WTC11 (cell line): ENCODE measurements around the gene HMGXB3. TPM values are rescaled to one million over a fixed set of nuclear protein-coding genes. Genes with fewer than 3 reads are reported as not detected.

Experiments used
- ATAC-seq: fragments of 200-7000 bp; cut with Tn5 transposase; 2 replicates; pipeline ENCODE4 v1.10.0; 2021; ENCODE audit warnings: mild to moderate bottlenecking, moderate library complexity
- CTCF ChIA-PET: fragments of 300-600 bp; sonication (Branson Sonifier 250); formaldehyde crosslinking; loops from one replicate; lab custom pipeline; 2021; ENCODE audit warnings: antibody characterized with exemption; lab: Charles Lee
- POLR2A ChIA-PET: fragments of 350-600 bp; sonication (Branson Sonifier 250); formaldehyde crosslinking; loops from one replicate; lab custom pipeline; 2021; ENCODE audit warnings: antibody characterized with exemption; lab: Charles Lee
- DNase-seq: peaks from one replicate; pipeline ENCODE4 v3.0.0; 2021; ENCODE audit warnings: low spot score
- H3K27ac Mint-ChIP-seq: 2 replicates; pipeline ENCODE4 v1.8.0; 2021; ENCODE audit warnings: mixed read lengths
- H3K27me3 Mint-ChIP-seq: 2 replicates; pipeline ENCODE4 v1.8.0; 2021; ENCODE audit warnings: low read depth, mild to moderate bottlenecking, moderate library complexity, mixed read lengths
- H3K36me3 Mint-ChIP-seq: 2 replicates; pipeline ENCODE4 v1.8.0; 2021; ENCODE audit warnings: mixed read lengths
- H3K4me1 Mint-ChIP-seq: 2 replicates; pipeline ENCODE4 v1.8.0; 2022; ENCODE audit warnings: mixed read lengths
- H3K4me3 Mint-ChIP-seq: 2 replicates; pipeline ENCODE4 v1.8.0; 2021; ENCODE audit warnings: mild to moderate bottlenecking, moderate library complexity, mixed read lengths
- H3K9me3 Mint-ChIP-seq: 2 replicates; pipeline ENCODE4 v1.8.0; 2021; ENCODE audit warnings: mixed read lengths
- KAT7 ChIP-seq: sonication (generic); formaldehyde crosslinking; IDR thresholded peaks from 2 replicates; pipeline ENCODE4 v1.8.1; 2023; ENCODE audit warnings: missing genetic modification reagents, mild to moderate bottlenecking, borderline replicate concordance
- NFATC4 ChIP-seq: fragments of 250-450 bp; sonication (Bioruptor Pico); IDR thresholded peaks from 2 replicates; pipeline ENCODE4 v1.9.0; 2021; ENCODE audit warnings: mild to moderate bottlenecking
- NR2C2 ChIP-seq: sonication (generic); formaldehyde crosslinking; IDR thresholded peaks from 2 replicates; pipeline ENCODE4 v1.8.0; 2022; ENCODE audit warnings: mild to moderate bottlenecking, missing genetic modification reagents
- OVOL2 ChIP-seq: fragments of 250-450 bp; sonication (Bioruptor Pico); IDR thresholded peaks from 2 replicates; pipeline ENCODE4 v1.9.0; 2021; ENCODE audit warnings: mild to moderate bottlenecking, borderline replicate concordance
- TP53 ChIP-seq: sonication (generic); formaldehyde crosslinking; IDR thresholded peaks from 2 replicates; pipeline ENCODE4 v1.8.1; 2023; ENCODE audit warnings: mild to moderate bottlenecking, missing genetic modification reagents
- ZNF232 ChIP-seq: sonication (generic); formaldehyde crosslinking; IDR thresholded peaks from 2 replicates; pipeline ENCODE4 v1.8.0; 2022; ENCODE audit warnings: mild to moderate bottlenecking, missing genetic modification reagents
- total RNA-seq: library from RNA; stranded (reverse); gene quantifications from 3 replicates; pipeline ENCODE4 v1.2.3, GENCODE V29; 2021
- TF ChIP-seq, protein P1 (sequence below): sonication (generic); formaldehyde crosslinking; IDR thresholded peaks from 2 replicates; pipeline ENCODE4 v1.8.0; 2022; ENCODE audit warnings: mild to moderate bottlenecking, missing genetic modification reagents
- TF ChIP-seq, protein P2 (sequence below): fragments of 250-450 bp; sonication (Bioruptor Pico); IDR thresholded peaks from 2 replicates; pipeline ENCODE4 v1.9.0; 2021; ENCODE audit warnings: mild to moderate bottlenecking
- TF ChIP-seq, protein P3 (sequence below): sonication (generic); formaldehyde crosslinking; IDR thresholded peaks from 2 replicates; pipeline ENCODE4 v1.8.1; 2022; ENCODE audit warnings: mild to moderate bottlenecking, moderate library complexity, missing genetic modification reagents
- TF ChIP-seq, protein P4 (sequence below): sonication (generic); formaldehyde crosslinking; IDR thresholded peaks from 2 replicates; pipeline ENCODE4 v1.8.1; 2023; ENCODE audit warnings: mild to moderate bottlenecking, missing genetic modification reagents, moderate library complexity
- TF ChIP-seq, protein P5 (sequence below): fragments of 200-600 bp; IDR thresholded peaks from 2 replicates; pipeline ENCODE4 v1.8.0; 2022; ENCODE audit warnings: antibody characterized with exemption

Gene HMGXB3
- total RNA-seq, 1 experiment from 2014 or later, result 31.6 TPM

DNA sequence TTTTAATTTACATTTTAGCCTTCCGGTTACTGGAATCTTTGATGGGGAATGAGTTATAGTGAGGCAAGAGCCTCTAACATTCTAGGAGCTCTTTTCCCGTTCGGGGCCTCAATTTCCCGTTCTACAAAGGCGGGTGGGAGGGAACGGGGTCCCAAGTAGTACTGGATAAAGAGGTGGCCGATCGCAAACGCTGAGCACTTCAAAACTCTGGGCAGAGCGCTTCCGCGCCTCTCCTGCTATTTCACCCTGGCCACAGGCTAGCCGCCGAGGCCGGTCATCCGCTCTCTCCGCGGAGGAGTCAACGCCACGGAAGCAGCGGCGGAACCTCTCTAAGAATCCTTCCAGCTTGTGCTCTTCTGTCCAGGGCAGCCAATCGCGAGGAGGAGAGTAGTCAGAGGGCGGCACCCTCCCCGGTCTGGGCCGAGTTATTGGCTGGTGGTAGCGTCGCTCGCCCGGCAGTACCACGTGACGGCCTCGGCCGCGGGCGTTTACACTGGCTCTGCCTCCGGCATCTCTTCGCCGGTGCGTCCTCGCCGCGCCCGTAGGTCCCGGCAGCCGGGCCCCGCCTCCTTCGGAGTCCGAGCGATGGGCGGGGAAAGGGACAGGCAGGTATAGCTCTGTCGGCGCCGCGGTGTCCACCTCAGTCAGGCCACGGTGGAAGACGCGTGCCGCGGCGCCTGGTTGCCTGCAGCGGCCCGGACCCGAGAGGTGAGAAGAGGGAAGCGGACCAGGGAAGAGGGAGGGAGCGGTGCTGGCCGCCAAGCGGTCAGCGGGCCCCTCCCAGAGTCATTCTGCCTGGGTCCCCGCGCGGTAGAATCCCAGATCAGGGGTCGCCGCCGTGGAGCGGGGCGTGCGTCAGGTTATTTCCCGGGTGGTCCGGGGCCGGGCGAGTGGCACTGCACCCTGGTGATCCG, 40.0 kb upstream of the HMGXB3 start, which contains the start of gene SLC26A2 (continued):
- TF ChIP-seq, protein P1, sequence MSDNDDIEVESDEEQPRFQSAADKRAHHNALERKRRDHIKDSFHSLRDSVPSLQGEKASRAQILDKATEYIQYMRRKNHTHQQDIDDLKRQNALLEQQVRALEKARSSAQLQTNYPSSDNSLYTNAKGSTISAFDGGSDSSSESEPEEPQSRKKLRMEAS (CRISPR knock-in tag), result peak; percentile 86
- TF ChIP-seq ZNF232 (CRISPR knock-in tag) (peak; percentile 14; the same call in 1 of the 2 replicates), TP53 (CRISPR knock-in tag) (no peak)

DNA sequence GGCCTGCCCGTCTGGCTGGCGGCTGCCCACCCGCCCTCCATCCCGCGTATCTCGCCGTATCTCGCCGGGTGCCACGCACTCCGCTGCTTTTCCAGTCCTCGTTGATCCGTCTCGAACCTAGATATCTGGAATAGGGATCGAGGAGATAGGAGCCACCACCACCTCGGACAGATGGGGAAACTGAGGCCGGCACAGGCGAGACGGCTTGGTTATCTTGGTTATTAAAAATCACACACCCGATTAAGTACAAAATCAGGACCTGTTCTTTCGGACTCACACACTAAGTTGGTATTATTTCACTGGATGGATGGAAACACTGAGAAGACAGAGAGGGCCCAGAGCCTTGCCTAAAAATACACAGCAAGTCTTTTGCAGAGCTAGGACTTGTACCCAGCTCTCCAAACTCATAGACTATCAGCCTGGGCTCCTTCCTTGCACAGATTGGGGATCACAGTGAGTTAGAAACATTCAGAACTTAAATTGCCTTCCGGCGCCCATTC, 39.3 kb upstream of the HMGXB3 start:
- Mint-ChIP-seq H3K4me1 (peaks cover 19% of the 10 kb centered on the region), H3K27ac (no peak overlapping the region), H3K9me3 (no peaks in the 10 kb centered on the region)
- CTCF ChIA-PET, result interaction anchor here (0.5 to 5.7 kb wide), 16 partner anchors 10 to 325 kb away, joined by 3 to 60 read pairs (median 8); partner anchors contain the start of genes HMGXB3 and TIGD6
- DNase-seq, result no peak
- no peak for TF ChIP-seq NFATC4 (CRISPR knock-in tag)
- TF ChIP-seq, protein P2, sequence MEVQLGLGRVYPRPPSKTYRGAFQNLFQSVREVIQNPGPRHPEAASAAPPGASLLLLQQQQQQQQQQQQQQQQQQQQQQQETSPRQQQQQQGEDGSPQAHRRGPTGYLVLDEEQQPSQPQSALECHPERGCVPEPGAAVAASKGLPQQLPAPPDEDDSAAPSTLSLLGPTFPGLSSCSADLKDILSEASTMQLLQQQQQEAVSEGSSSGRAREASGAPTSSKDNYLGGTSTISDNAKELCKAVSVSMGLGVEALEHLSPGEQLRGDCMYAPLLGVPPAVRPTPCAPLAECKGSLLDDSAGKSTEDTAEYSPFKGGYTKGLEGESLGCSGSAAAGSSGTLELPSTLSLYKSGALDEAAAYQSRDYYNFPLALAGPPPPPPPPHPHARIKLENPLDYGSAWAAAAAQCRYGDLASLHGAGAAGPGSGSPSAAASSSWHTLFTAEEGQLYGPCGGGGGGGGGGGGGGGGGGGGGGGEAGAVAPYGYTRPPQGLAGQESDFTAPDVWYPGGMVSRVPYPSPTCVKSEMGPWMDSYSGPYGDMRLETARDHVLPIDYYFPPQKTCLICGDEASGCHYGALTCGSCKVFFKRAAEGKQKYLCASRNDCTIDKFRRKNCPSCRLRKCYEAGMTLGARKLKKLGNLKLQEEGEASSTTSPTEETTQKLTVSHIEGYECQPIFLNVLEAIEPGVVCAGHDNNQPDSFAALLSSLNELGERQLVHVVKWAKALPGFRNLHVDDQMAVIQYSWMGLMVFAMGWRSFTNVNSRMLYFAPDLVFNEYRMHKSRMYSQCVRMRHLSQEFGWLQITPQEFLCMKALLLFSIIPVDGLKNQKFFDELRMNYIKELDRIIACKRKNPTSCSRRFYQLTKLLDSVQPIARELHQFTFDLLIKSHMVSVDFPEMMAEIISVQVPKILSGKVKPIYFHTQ (CRISPR knock-in tag), result no peak
- TF ChIP-seq, protein P3, sequence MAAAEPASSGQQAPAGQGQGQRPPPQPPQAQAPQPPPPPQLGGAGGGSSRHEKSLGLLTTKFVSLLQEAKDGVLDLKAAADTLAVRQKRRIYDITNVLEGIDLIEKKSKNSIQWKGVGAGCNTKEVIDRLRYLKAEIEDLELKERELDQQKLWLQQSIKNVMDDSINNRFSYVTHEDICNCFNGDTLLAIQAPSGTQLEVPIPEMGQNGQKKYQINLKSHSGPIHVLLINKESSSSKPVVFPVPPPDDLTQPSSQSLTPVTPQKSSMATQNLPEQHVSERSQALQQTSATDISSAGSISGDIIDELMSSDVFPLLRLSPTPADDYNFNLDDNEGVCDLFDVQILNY (CRISPR knock-in tag), result no peak
- 0 out of 2 replicates have a peak, but pooled peaks have one; percentile 20 for TF ChIP-seq KAT7 (CRISPR knock-in tag)
- TF ChIP-seq OVOL2 (CRISPR knock-in tag), result no peak
- TF ChIP-seq NR2C2 (CRISPR knock-in tag), result no peak
- TF ChIP-seq, all 79 proteins: peak for 1
- Mint-ChIP-seq H3K27me3 (peaks cover 8% of the 10 kb centered on the region; the same call in 1 of the 2 replicates), H3K4me3 (peak overlapping the region; percentile 79), H3K36me3 (no peaks in the 10 kb centered on the region)
- no peak for ATAC-seq
- POLR2A ChIA-PET, result no interaction called here

DNA sequence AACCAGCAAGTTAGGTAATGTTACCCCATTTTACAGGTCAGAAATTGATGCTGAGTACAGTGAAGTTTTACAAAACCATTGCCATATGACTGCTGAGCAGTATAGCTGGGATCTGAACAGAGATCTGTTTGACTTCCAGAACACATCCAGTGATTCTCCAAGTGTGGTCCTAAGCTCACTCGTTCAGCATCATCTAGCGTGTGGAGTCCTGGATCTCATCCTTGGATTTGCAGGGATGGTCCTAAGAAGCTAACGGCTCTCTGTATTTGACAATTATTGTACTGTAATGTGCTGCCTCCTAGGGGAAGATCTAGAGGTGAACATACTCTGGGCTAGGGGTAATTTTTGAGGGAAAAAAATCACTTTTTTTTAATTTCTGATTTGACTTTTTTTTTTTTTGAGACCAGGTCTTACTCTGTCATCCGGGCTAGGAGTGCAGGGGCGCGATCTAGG, 38.6 kb upstream of the HMGXB3 start:
- Mint-ChIP-seq H3K9me3 (no peaks in the 10 kb centered on the region), H3K27me3 (peaks cover 8% of the 10 kb centered on the region; the same call in 1 of the 2 replicates)
- POLR2A ChIA-PET, result interaction anchor here (0.8 kb wide), 1 partner anchor 35 kb away, joined by 3 read pairs; no protein-coding TSS in a partner anchor

More for the DNA sequence above, 38.6 kb upstream of the HMGXB3 start:
- no peak overlapping the region for H3K27ac Mint-ChIP-seq
- H3K4me3 Mint-ChIP-seq, result peak overlapping the region; percentile 79
- no peak for ATAC-seq
- no peaks in the 10 kb centered on the region for H3K36me3 Mint-ChIP-seq
- TF ChIP-seq, protein P4, sequence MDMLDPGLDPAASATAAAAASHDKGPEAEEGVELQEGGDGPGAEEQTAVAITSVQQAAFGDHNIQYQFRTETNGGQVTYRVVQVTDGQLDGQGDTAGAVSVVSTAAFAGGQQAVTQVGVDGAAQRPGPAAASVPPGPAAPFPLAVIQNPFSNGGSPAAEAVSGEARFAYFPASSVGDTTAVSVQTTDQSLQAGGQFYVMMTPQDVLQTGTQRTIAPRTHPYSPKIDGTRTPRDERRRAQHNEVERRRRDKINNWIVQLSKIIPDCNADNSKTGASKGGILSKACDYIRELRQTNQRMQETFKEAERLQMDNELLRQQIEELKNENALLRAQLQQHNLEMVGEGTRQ (CRISPR knock-in tag), result no peak
- TF ChIP-seq, protein P5, sequence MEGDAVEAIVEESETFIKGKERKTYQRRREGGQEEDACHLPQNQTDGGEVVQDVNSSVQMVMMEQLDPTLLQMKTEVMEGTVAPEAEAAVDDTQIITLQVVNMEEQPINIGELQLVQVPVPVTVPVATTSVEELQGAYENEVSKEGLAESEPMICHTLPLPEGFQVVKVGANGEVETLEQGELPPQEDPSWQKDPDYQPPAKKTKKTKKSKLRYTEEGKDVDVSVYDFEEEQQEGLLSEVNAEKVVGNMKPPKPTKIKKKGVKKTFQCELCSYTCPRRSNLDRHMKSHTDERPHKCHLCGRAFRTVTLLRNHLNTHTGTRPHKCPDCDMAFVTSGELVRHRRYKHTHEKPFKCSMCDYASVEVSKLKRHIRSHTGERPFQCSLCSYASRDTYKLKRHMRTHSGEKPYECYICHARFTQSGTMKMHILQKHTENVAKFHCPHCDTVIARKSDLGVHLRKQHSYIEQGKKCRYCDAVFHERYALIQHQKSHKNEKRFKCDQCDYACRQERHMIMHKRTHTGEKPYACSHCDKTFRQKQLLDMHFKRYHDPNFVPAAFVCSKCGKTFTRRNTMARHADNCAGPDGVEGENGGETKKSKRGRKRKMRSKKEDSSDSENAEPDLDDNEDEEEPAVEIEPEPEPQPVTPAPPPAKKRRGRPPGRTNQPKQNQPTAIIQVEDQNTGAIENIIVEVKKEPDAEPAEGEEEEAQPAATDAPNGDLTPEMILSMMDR, result 0 out of 2 replicates have a peak, but pooled peaks have one; percentile 29
- TF ChIP-seq, all 79 proteins: peak for 1
- no peak for DNase-seq
- CTCF ChIA-PET, result interaction anchor here (0.5 to 5.7 kb wide), 22 partner anchors 10 to 535 kb away, joined by 3 to 60 read pairs (median 4); partner anchors contain the start of genes HMGXB3 and TIGD6
- peaks cover 19% of the 10 kb centered on the region for H3K4me1 Mint-ChIP-seq
